ENCODE results near the gene TP53TG3E. TPM values are rescaled to one million over a fixed set of nuclear protein-coding genes. Genes with fewer than 3 reads are reported as not detected.
A peak's percentile ranks its signal among the peaks of the same experiment; 100 is the strongest.
"Not testable (repeated sequence)": the region's sequence is repeated elsewhere in the genome, so short reads cannot be mapped to it uniquely, and the experiment has no call there.

TP53TG3E gene, protein sequence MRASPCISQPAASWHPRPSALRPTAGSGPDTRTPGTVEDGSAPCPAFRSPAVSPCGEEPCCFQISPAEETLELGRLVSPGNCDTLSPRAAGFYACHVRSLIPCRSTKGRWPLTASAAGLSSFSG
- total RNA-seq (not detected), total RNA-seq (0 reads per million in 2 donors)

DNA sequence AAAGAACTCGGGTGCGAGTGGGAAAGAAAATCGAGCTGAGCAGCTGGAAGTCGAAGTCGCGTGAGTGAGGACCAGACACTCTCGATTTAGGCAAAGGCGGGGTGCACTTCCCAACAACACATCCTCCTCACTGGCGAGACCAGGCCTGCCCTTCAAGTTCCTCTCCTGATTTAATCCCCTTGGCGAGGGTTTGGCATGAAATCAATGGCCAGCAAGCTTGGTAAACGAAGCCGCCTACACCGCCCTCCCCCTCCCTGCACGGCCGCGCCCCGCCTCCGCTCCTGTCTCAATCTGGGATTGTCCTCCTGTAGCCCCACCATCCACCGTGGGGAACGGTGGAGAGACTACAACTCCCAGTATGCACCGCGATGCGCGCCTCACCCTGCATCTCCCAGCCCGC lies at the start of gene TP53TG3E:
Gene TP53TG3E, plus strand, starts transcription at position 301 of the 400 bp plus-strand sequence. Its CDS starts 68 bp downstream, at position 369.
- not testable (repeated sequence) for H3K9me3 ChIP-seq (ENCODE audit: control insufficient read depth, low read length, poor library complexity, severe bottlenecking); H3K27me3 Mint-ChIP-seq; ATAC-seq; H3K27ac Mint-ChIP-seq; DNase-seq; H3K36me3 Mint-ChIP-seq (ENCODE audit: low read depth); H3K4me1 Mint-ChIP-seq; H3K4me3 Mint-ChIP-seq

DNA sequence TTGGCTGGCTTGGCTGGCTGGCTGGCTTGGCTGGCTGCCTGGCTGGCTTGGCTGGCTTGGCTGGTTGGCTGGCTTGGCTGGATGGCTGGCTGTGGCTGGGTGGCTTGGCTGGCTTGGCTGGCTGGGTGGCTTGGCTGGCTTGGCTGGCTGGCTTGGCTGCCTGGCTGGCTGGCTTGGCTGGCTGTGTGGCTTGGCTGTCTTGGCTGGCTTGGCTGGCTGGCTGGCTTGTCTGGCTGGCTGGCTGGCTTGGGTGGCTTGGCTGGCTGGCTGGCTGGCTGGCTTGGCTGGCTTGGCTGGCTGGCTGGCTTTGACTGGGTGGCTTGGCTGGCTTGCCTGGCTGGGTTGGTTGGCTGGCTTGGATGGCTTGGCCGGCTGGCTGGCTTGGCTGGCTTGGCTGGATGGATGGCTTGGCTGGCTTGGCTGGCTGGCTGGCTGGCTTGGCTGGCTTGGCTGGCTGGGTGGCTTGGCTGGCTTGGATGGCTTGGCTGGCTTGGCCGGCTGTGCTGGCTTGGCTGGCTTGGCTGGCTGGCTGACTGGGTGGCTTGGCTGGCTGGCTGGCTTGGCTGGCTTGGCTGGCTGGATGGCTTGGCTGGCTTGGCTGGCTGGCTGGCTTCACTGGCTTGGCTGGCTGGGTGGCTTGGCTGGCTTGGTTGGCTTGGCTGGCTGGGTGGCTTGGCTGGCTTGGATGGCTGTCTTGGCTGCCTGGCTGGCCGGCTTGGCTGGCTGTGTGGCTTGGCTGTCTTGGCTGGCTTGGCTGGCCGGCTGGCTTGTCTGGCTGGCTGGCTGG lies 32.3 kb downstream of the TP53TG3E start:
- ATAC-seq; H3K4me3 Mint-ChIP-seq; H3K36me3 Mint-ChIP-seq (ENCODE audit: low read depth); H3K4me1 Mint-ChIP-seq; H3K9me3 ChIP-seq (ENCODE audit: control insufficient read depth, low read length, poor library complexity, severe bottlenecking); H3K27me3 Mint-ChIP-seq; H3K27ac Mint-ChIP-seq: not testable (repeated sequence)
- DNase-seq, result peak in 2 of 3 donors; percentile 27 to 47

GRCh38 chr16:33337627-33338542 lies 33.8 kb downstream of the TP53TG3E start:
- H3K36me3 Mint-ChIP-seq (ENCODE audit: low read depth); H3K4me1 Mint-ChIP-seq; ATAC-seq; H3K4me3 Mint-ChIP-seq; H3K27ac Mint-ChIP-seq; H3K27me3 Mint-ChIP-seq; H3K9me3 ChIP-seq (ENCODE audit: control insufficient read depth, low read length, poor library complexity, severe bottlenecking): not testable (repeated sequence)
- peak in 2 of 3 donors; percentile 37 to 39 for DNase-seq

GRCh38 chr16:33338543-33338951 lies 34.4 kb downstream of the TP53TG3E start:
- not testable (repeated sequence) for H3K36me3 Mint-ChIP-seq (ENCODE audit: low read depth); H3K27ac Mint-ChIP-seq; ATAC-seq; H3K27me3 Mint-ChIP-seq; H3K4me3 Mint-ChIP-seq; H3K9me3 ChIP-seq (ENCODE audit: control insufficient read depth, low read length, poor library complexity, severe bottlenecking); H3K4me1 Mint-ChIP-seq
- peak in 2 of 3 donors; percentile 21 to 31 for DNase-seq

DNA sequence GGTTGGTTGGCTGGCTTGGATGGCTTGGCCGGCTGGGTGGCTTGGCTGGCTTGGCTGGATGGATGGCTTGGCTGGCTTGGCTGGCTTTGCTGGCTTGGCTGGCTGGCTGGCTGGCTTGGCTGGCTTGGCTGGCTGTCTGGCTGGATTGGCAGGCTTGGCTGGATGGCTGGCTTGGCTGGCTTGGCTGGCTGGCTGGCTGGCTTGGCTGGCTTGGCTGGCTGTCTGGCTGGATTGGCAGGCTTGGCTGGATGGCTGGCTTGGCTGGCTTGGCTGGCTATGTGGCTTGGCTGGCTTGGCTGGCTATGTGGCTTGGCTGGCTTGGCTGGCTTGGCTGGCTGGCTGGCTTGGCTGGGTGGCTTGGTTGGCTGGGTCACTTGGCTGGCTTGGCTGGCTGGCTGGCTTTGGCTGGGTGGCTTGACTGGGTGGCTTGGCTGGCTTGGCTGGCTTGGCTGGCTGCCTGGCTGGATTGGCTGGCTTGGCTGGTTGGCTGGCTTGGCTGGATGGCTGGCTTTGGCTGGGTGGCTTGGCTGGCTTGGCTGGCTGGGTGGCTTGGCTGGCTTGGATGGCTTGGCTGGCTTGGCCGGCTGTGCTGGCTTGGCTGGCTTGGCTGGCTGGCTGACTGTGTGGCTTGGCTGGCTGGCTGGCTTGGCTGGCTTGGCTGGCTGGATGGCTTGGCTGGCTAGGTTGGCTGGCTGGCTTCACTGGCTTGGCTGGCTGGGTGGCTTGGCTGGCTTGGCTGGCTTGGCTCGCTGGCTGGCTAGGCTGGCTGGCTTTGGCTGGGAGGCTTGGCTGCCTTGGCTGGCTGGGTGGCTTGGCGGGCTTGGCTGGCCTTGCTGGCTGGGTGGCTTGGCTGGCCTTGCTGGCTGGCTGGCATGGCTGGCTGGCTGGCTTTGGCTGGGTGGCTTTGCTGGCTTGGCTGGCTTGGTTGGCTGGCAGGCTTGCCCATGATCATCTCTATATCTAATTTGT lies 35.3 kb downstream of the TP53TG3E start:
- H3K27ac Mint-ChIP-seq; H3K4me3 Mint-ChIP-seq; H3K9me3 ChIP-seq (ENCODE audit: control insufficient read depth, low read length, poor library complexity, severe bottlenecking); H3K27me3 Mint-ChIP-seq; H3K4me1 Mint-ChIP-seq; H3K36me3 Mint-ChIP-seq (ENCODE audit: low read depth): not testable (repeated sequence)
- DNase-seq (peak in 2 of 3 donors; percentile 40 to 43), ATAC-seq (peak; percentile 23)

Other genes with a start within 250 kb of the TP53TG3E start
- not detected for gene TP53TG3C, start 110.1 kb upstream of the TP53TG3E start, total RNA-seq
- gene TP53TG3B, start 56.5 kb downstream of the TP53TG3E start, total RNA-seq, result not detected
- gene TP53TG3F, start 155.3 kb downstream of the TP53TG3E start, total RNA-seq, result not detected

Data from T-helper 17 cell (primary cell).